ENCODE data around the gene RBBP8NL.

RBBP8NL gene

GRCh38 chr20:62427172-62428001, at the start of gene RBBP8NL:
Gene RBBP8NL, minus strand, starts transcription at chr20:62427539. Its CDS starts 7,892 bp downstream, at chr20:62419647.
- no peaks in the 10 kb centered on the region for H3K4me1 ChIP-seq (ENCODE audit: control insufficient read depth in 5 of 5, insufficient read depth in 5 of 5, low read length in 5 of 5)
- no peak within 1 kb of the TSS for H3K9ac ChIP-seq (ENCODE audit: low read length in 5 of 5)
- no peaks in the 10 kb centered on the region for H3K9me3 ChIP-seq (ENCODE audit: control insufficient read depth in 5 of 5, low read length in 5 of 5)
- no peak within 1 kb of the TSS for H3K27ac ChIP-seq (ENCODE audit: low read depth, low read length)
- H3K27me3 ChIP-seq (ENCODE audit: control insufficient read depth in 5 of 5, insufficient read depth in 4 of 5, low read length in 5 of 5), result peaks cover 19 to 62% (median 61%) of the 10 kb centered on the region in 5 donors
- no peak within 1 kb of the TSS for H3K4me3 ChIP-seq (ENCODE audit: low read depth in 1 of 5, low read length in 5 of 5)
- no peaks in the 10 kb centered on the region for H3K36me3 ChIP-seq (ENCODE audit: control insufficient read depth in 5 of 5, insufficient read depth in 5 of 5, low read length in 5 of 5)

GRCh38 chr20:62476056-62476838, 48.9 kb upstream of the RBBP8NL start:
- H3K4me3 ChIP-seq (ENCODE audit: low read depth in 1 of 5, low read length in 5 of 5), result peak overlapping the region in 2 of 5 donors; percentile 26 to 31
- H3K4me1 ChIP-seq (ENCODE audit: control insufficient read depth in 5 of 5, insufficient read depth in 5 of 5, low read length in 5 of 5), result peaks cover 0 to 13% (median 11%) of the 10 kb centered on the region in 5 donors
- no peak overlapping the region for H3K9ac ChIP-seq (ENCODE audit: low read length in 5 of 5)
- H3K36me3 ChIP-seq (ENCODE audit: control insufficient read depth in 5 of 5, insufficient read depth in 5 of 5, low read length in 5 of 5), result no peaks in the 10 kb centered on the region
- H3K27me3 ChIP-seq (ENCODE audit: control insufficient read depth in 5 of 5, insufficient read depth in 4 of 5, low read length in 5 of 5), result peaks cover 47 to 84% (median 69%) of the 10 kb centered on the region in 5 donors
- H3K27ac ChIP-seq (ENCODE audit: low read depth, low read length), result no peak overlapping the region
- peaks cover 0 to 3% (median 0%) of the 10 kb centered on the region in 5 donors for H3K9me3 ChIP-seq (ENCODE audit: control insufficient read depth in 5 of 5, low read length in 5 of 5)

- Histone ChIP-seq H3K4me1 (ENCODE audit: control insufficient read depth in 5 of 5, insufficient read depth in 5 of 5, low read length in 5 of 5) (peaks cover 0 to 13% (median 11%) of the 10 kb centered on the region in 5 donors), H3K4me3 (ENCODE audit: low read depth in 1 of 5, low read length in 5 of 5) (peak within 1 kb of the TSS in 2 of 5 donors; percentile 26 to 31), H3K9ac (ENCODE audit: low read length in 5 of 5) (no peak within 1 kb of the TSS), H3K27me3 (ENCODE audit: control insufficient read depth in 5 of 5, insufficient read depth in 4 of 5, low read length in 5 of 5) (peaks cover 44 to 84% (median 67%) of the 10 kb centered on the region in 5 donors), H3K27ac (ENCODE audit: low read depth, low read length) (no peak within 1 kb of the TSS), H3K9me3 (ENCODE audit: control insufficient read depth in 5 of 5, low read length in 5 of 5) (peaks cover 0 to 3% (median 0%) of the 10 kb centered on the region in 5 donors), H3K36me3 (ENCODE audit: control insufficient read depth in 5 of 5, insufficient read depth in 5 of 5, low read length in 5 of 5) (no peaks in the 10 kb centered on the region)
Measured at GRCh38 chr20:62475772-62476055, 48.4 kb upstream of the RBBP8NL start, which contains the start of gene GATA5. Gene GATA5, minus strand, starts transcription at chr20:62475995. Its CDS starts 474 bp downstream, at chr20:62475521.

- H3K4me1 ChIP-seq (ENCODE audit: control insufficient read depth in 5 of 5, insufficient read depth in 5 of 5, low read length in 5 of 5), result peaks cover 0 to 13% (median 11%) of the 10 kb centered on the region in 5 donors
- peaks cover 46 to 84% (median 67%) of the 10 kb centered on the region in 5 donors for H3K27me3 ChIP-seq (ENCODE audit: control insufficient read depth in 5 of 5, insufficient read depth in 4 of 5, low read length in 5 of 5)
- no peak overlapping the region for H3K9ac ChIP-seq (ENCODE audit: low read length in 5 of 5)
- no peak overlapping the region for H3K4me3 ChIP-seq (ENCODE audit: low read depth in 1 of 5, low read length in 5 of 5)
- H3K9me3 ChIP-seq (ENCODE audit: control insufficient read depth in 5 of 5, low read length in 5 of 5), result peaks cover 0 to 3% (median 0%) of the 10 kb centered on the region in 5 donors
- H3K27ac ChIP-seq (ENCODE audit: low read depth, low read length), result no peak overlapping the region
- H3K36me3 ChIP-seq (ENCODE audit: control insufficient read depth in 5 of 5, insufficient read depth in 5 of 5, low read length in 5 of 5), result no peaks in the 10 kb centered on the region
Measured at GRCh38 chr20:62475027-62475771, 47.9 kb upstream of the RBBP8NL start.

GRCh38 chr20:62474604-62475026, 47.3 kb upstream of the RBBP8NL start:
- peaks cover 0 to 3% (median 0%) of the 10 kb centered on the region in 5 donors for H3K9me3 ChIP-seq (ENCODE audit: control insufficient read depth in 5 of 5, low read length in 5 of 5)
- H3K36me3 ChIP-seq (ENCODE audit: control insufficient read depth in 5 of 5, insufficient read depth in 5 of 5, low read length in 5 of 5), result no peaks in the 10 kb centered on the region
- no peak overlapping the region for H3K9ac ChIP-seq (ENCODE audit: low read length in 5 of 5)
- no peak overlapping the region for H3K27ac ChIP-seq (ENCODE audit: low read depth, low read length)
- H3K4me1 ChIP-seq (ENCODE audit: control insufficient read depth in 5 of 5, insufficient read depth in 5 of 5, low read length in 5 of 5), result peaks cover 0 to 13% (median 11%) of the 10 kb centered on the region in 5 donors
- H3K27me3 ChIP-seq (ENCODE audit: control insufficient read depth in 5 of 5, insufficient read depth in 4 of 5, low read length in 5 of 5), result peaks cover 47 to 86% (median 69%) of the 10 kb centered on the region in 5 donors
- no peak overlapping the region for H3K4me3 ChIP-seq (ENCODE audit: low read depth in 1 of 5, low read length in 5 of 5)

GRCh38 chr20:62473717-62474603, 46.6 kb upstream of the RBBP8NL start:
- no peak overlapping the region for H3K4me3 ChIP-seq (ENCODE audit: low read depth in 1 of 5, low read length in 5 of 5)
- H3K4me1 ChIP-seq (ENCODE audit: control insufficient read depth in 5 of 5, insufficient read depth in 5 of 5, low read length in 5 of 5), result peaks cover 0 to 13% (median 11%) of the 10 kb centered on the region in 5 donors
- no peaks in the 10 kb centered on the region for H3K9me3 ChIP-seq (ENCODE audit: control insufficient read depth in 5 of 5, low read length in 5 of 5)
- H3K27ac ChIP-seq (ENCODE audit: low read depth, low read length), result no peak overlapping the region
- no peak overlapping the region for H3K9ac ChIP-seq (ENCODE audit: low read length in 5 of 5)
- H3K27me3 ChIP-seq (ENCODE audit: control insufficient read depth in 5 of 5, insufficient read depth in 4 of 5, low read length in 5 of 5), result peaks cover 45 to 86% (median 69%) of the 10 kb centered on the region in 5 donors
- no peaks in the 10 kb centered on the region for H3K36me3 ChIP-seq (ENCODE audit: control insufficient read depth in 5 of 5, insufficient read depth in 5 of 5, low read length in 5 of 5)

GRCh38 chr20:62472941-62473585, 45.7 kb upstream of the RBBP8NL start:
- no peaks in the 10 kb centered on the region for H3K36me3 ChIP-seq (ENCODE audit: control insufficient read depth in 5 of 5, insufficient read depth in 5 of 5, low read length in 5 of 5)
- no peak overlapping the region for H3K27ac ChIP-seq (ENCODE audit: low read depth, low read length)
- H3K27me3 ChIP-seq (ENCODE audit: control insufficient read depth in 5 of 5, insufficient read depth in 4 of 5, low read length in 5 of 5), result peaks cover 43 to 86% (median 63%) of the 10 kb centered on the region in 5 donors
- no peak overlapping the region for H3K4me3 ChIP-seq (ENCODE audit: low read depth in 1 of 5, low read length in 5 of 5)
- H3K4me1 ChIP-seq (ENCODE audit: control insufficient read depth in 5 of 5, insufficient read depth in 5 of 5, low read length in 5 of 5), result peaks cover 0 to 13% (median 11%) of the 10 kb centered on the region in 5 donors
- H3K9ac ChIP-seq (ENCODE audit: low read length in 5 of 5), result no peak overlapping the region
- H3K9me3 ChIP-seq (ENCODE audit: control insufficient read depth in 5 of 5, low read length in 5 of 5), result no peaks in the 10 kb centered on the region

- Histone ChIP-seq H3K27me3 (ENCODE audit: control insufficient read depth in 5 of 5, insufficient read depth in 4 of 5, low read length in 5 of 5) (peaks cover 37 to 84% (median 60%) of the 10 kb centered on the region in 5 donors), H3K4me3 (ENCODE audit: low read depth in 1 of 5, low read length in 5 of 5) (no peak overlapping the region), H3K27ac (ENCODE audit: low read depth, low read length) (no peak overlapping the region)
Measured at GRCh38 chr20:62472138-62472940, 45.0 kb upstream of the RBBP8NL start.

More at GRCh38 chr20:62472138-62472940, 45.0 kb upstream of the RBBP8NL start:
- Histone ChIP-seq H3K36me3 (ENCODE audit: control insufficient read depth in 5 of 5, insufficient read depth in 5 of 5, low read length in 5 of 5) (no peaks in the 10 kb centered on the region), H3K9ac (ENCODE audit: low read length in 5 of 5) (no peak overlapping the region), H3K9me3 (ENCODE audit: control insufficient read depth in 5 of 5, low read length in 5 of 5) (no peaks in the 10 kb centered on the region), H3K4me1 (ENCODE audit: control insufficient read depth in 5 of 5, insufficient read depth in 5 of 5, low read length in 5 of 5) (peaks cover 0 to 13% (median 11%) of the 10 kb centered on the region in 5 donors)

All from subcutaneous abdominal adipose tissue (tissue), 5 donors.